Transverse colon (tissue), 4 donors: ENCODE data around the gene CTNNAL1. TPM values are rescaled to one million over a fixed set of nuclear protein-coding genes. Genes with fewer than 3 reads are reported as not detected.

ENCODE experiments used
- DNase-seq: peaks from one replicate; pipeline ENCODE4 v3.0.0-alpha.2; 2019
- H3K27ac ChIP-seq, 4 donors: fragments of 200-600 bp; sonication (generic); 2 replicates each; pipeline ENCODE4 v1.5.1; 2016 to 2018; ENCODE audit warnings: inconsistent platforms in 4 of 4
- H3K27me3 ChIP-seq: fragments of 200-600 bp; sonication (generic); 2 replicates; pipeline ENCODE4 v1.5.1; 2017; ENCODE audit warnings: inconsistent platforms
- H3K36me3 ChIP-seq, 4 donors: fragments of 200-600 bp; sonication (generic); 2 replicates each; pipeline ENCODE4 v1.5.1; 2017 to 2019; ENCODE audit warnings: inconsistent platforms in 4 of 4
- H3K4me1 ChIP-seq, 4 donors: fragments of 200-600 bp; sonication (generic); 2 replicates each; pipeline ENCODE4 v1.5.1; 2017 to 2020; ENCODE audit warnings: inconsistent platforms in 4 of 4
- H3K4me3 ChIP-seq, 4 donors: fragments of 200-600 bp; sonication (generic); 1 replicate in 1 of 4; 2 replicates in 3 of 4; pipeline versions ENCODE4 v1.5.1 to v1.6.1; 2017 to 2019; ENCODE audit warnings: inconsistent platforms in 4 of 4
- H3K9me3 ChIP-seq, 2 donors: fragments of 200-600 bp; sonication (generic); 2 replicates each; pipeline ENCODE4 v1.5.1; 2017 to 2019; ENCODE audit warnings: inconsistent platforms in 2 of 2
- CTCF ChIP-seq, 5 experiments: fragments of 200-600 bp in 3 of 5; fragments of 450-650 bp in 2 of 5; sonication (generic) in 3 of 5; IDR thresholded peaks; 1 replicate in 2 of 5; 2 replicates in 3 of 5; pipeline ENCODE4 v1.5.1; 2016 to 2017; ENCODE audit warnings: antibody characterized with exemption in 5 of 5, inconsistent platforms in 3 of 5, mild to moderate bottlenecking in 2 of 5, moderate library complexity in 1 of 5
- EP300 ChIP-seq: sonication (generic); formaldehyde crosslinking; IDR thresholded peaks from one replicate; pipeline ENCODE4 v1.6.1; 2017; ENCODE audit warnings: antibody characterized with exemption, low read depth
- POLR2A ChIP-seq: fragments of 450-650 bp; IDR thresholded peaks from one replicate; pipeline ENCODE4 v1.6.1; 2016; ENCODE audit warnings: antibody characterized with exemption, mild to moderate bottlenecking, moderate library complexity
- POLR2AphosphoS5 ChIP-seq, 3 donors: sonication (generic); formaldehyde crosslinking; IDR thresholded peaks; one replicate each; pipeline ENCODE4 v1.6.1; 2016; ENCODE audit warnings: antibody characterized with exemption in 3 of 3
- WGBS, 2 donors: methylation state at CpG; one replicate each; pipeline ENCODE4 v1.1.5; 2018; ENCODE audit warnings: low coverage in 1 of 2; 5-methylcytosine and 5-hydroxymethylcytosine counted together
- in situ Hi-C, 4 donors: fragments of 200-750 bp; cut with MboI; loops; one replicate each; pipeline versions ENCODE4 v1.15.0 to v1.15.1; 2017; ENCODE audit warnings: low sequenced_read_pairs in 3 of 4, low pct_ligation_motif_present in 1 of 4, low pct_unique_long_range_greater_than_20kb in 1 of 4
- intact Hi-C: fragments of 100-400 bp; cut with DNase I; formaldehyde crosslinking; loops from one replicate; pipeline ENCODE4 v1.15.1; 2023; ENCODE audit warnings: low total_unique reads
- total RNA-seq, 4 donors: library from RNA; depleted of rRNA; stranded (reverse); fragments of >200 nt; gene quantifications; one replicate each; pipeline ENCODE4 v1.1.0, GENCODE V29; 2016

The CTNNAL1 gene
- total RNA-seq, 4 donors from 2014 or later: 6.0 to 12.1 (median 8.1) TPM

- TF ChIP-seq POLR2A (no peak), POLR2AphosphoS5 (IDR thresholded peaks at IDR 0.05) (peak in 2 of 3 donors; percentile 17 to 21), CTCF (IDR thresholded peaks at IDR 0.05) (no peak)
These were observed 78.9 kb downstream of the CTNNAL1 start, which contains the start of gene ABITRAM for GRCh38 chr9:108934323-108934893. Gene ABITRAM (plus strand): TSS chr9:108934400. CDS start chr9:108934487, 87 bp downstream.

GRCh38 chr9:108933718-108934322, 79.5 kb downstream of the CTNNAL1 start, which contains the start of gene ELP1:
Gene ELP1 (minus strand): TSS chr9:108934124. CDS start chr9:108931146, 2,978 bp downstream.
- Histone ChIP-seq H3K4me3 (peak within 1 kb of the TSS; percentile 73 to 83 (median 75)), H3K9me3 (no peaks in the 10 kb centered on the region), H3K27me3 (no peaks in the 10 kb centered on the region), H3K36me3 (peaks cover 0 to 9% (median 2%) of the 10 kb centered on the region in 4 donors), H3K27ac (peak within 1 kb of the TSS; percentile 89 to 94 (median 92)), H3K4me1 (peaks cover 8 to 21% (median 18%) of the 10 kb centered on the region in 4 donors)
- intact Hi-C loops (loop anchor here (10.0 kb wide), 1 partner anchor 381 kb away; no protein-coding TSS in a partner anchor), in situ Hi-C loops (no loop called here)
- TF ChIP-seq CTCF (IDR thresholded peaks at IDR 0.05) (peak in 2 of 5 experiments; percentile 18 to 42), POLR2A (peak; percentile 66), POLR2AphosphoS5 (IDR thresholded peaks at IDR 0.05) (peak; percentile 81 to 86 (median 86)), EP300 (no peak)
- WGBS, 2 donors: 1% methylated on average over 20 of the region's 48 CpGs; no CpG with 5 or more reads in 1 of the 2 donors
- peak; percentile 95 for DNase-seq

More at GRCh38 chr9:108934323-108934893, 78.9 kb downstream of the CTNNAL1 start, which contains the start of gene ABITRAM:
- WGBS, 2 donors: 0% methylated on average over 2 to 46 of the region's 47 CpGs
- Histone ChIP-seq H3K36me3 (peaks cover 0 to 3% (median under 1%) of the 10 kb centered on the region in 4 donors), H3K27me3 (no peaks in the 10 kb centered on the region), H3K9me3 (no peaks in the 10 kb centered on the region), H3K4me1 (peaks cover 8 to 21% (median 18%) of the 10 kb centered on the region in 4 donors), H3K27ac (peak within 1 kb of the TSS; percentile 89 to 94 (median 92)), H3K4me3 (peak within 1 kb of the TSS; percentile 73 to 83 (median 75))
- in situ Hi-C loops (no loop called here), intact Hi-C loops (loop anchor here (10.0 kb wide), 1 partner anchor 380 kb away; no protein-coding TSS in a partner anchor)
- peak; percentile 76 for DNase-seq

DNA sequence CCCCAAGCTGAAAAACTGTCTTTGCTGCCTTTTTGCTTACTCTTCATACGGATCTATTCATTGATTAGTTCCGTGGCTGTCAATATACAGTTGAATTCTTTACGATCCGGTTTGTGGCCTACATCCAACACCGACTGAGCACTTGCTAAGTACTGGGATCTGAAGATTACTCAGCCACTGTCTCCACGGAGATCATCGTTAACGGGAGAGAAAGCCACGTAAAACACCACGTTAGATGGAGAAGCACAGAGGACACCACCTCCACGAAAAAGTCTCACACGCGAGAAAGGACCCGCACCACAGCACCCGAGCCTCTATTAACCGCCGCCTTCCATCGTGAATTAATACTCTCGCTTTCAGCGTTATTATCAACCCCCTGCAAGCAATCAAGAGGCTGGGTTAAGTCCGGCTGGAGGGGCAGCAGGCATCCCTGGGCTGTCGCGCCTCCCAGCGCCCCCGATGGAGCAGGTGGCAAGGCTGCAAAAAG, 80.0 kb downstream of the CTNNAL1 start:
- Histone ChIP-seq H3K36me3 (peaks cover 0 to 10% (median 4%) of the 10 kb centered on the region in 4 donors), H3K9me3 (no peaks in the 10 kb centered on the region), H3K27me3 (no peaks in the 10 kb centered on the region), H3K27ac (peak overlapping the region; percentile 89 to 94 (median 92)), H3K4me1 (peaks cover 8 to 21% (median 18%) of the 10 kb centered on the region in 4 donors), H3K4me3 (peak overlapping the region; percentile 73 to 83 (median 75))
- intact Hi-C loops: loop anchor here (10.0 kb wide), 1 partner anchor 382 kb away; no protein-coding TSS in a partner anchor
- in situ Hi-C loops: no loop called here
- TF ChIP-seq EP300 (no peak), POLR2A (no peak), POLR2AphosphoS5 (IDR thresholded peaks at IDR 0.05) (no peak), CTCF (IDR thresholded peaks at IDR 0.05) (no peak)
- peak; percentile 9 for DNase-seq
- 0% methylated on average over 4 to 25 of the region's 25 CpGs for WGBS, 2 donors

DNA sequence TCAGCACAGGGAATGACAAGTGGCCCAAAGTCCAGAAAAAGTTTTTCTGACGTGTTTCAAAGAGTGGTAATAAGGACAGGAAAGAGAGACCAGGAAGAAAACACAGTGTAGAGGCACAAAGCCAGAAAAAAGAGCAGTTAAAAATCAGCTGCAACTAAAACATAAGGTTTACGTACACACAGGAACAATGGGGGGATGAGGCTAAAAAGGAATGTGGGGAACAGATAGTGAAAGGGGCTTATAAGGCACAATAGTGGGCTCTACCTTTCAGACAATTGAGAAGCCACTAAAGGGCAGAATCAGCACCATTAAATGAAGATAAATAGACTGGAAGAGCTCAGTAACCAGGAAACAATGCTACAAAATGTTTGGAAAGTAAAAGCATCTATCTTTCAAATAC, 84.9 kb downstream of the CTNNAL1 start:
- 93 to 100% methylated on average over 2 of the region's 2 CpGs for WGBS, 2 donors
- no peaks in the 10 kb centered on the region for H3K9me3 ChIP-seq
- in situ Hi-C loops (no loop called here), intact Hi-C loops (no loop called here)
- no peak overlapping the region for H3K27ac ChIP-seq
- no peaks in the 10 kb centered on the region for H3K27me3 ChIP-seq
- no peak overlapping the region for H3K4me3 ChIP-seq
- DNase-seq: no peak
- H3K36me3 ChIP-seq: peaks cover 0 to 54% (median 25%) of the 10 kb centered on the region in 4 donors
- H3K4me1 ChIP-seq: peaks cover 8 to 11% (median 10%) of the 10 kb centered on the region in 4 donors
- TF ChIP-seq EP300: no peak
- no peak for TF ChIP-seq CTCF (IDR thresholded peaks at IDR 0.05)
- TF ChIP-seq POLR2AphosphoS5 (IDR thresholded peaks at IDR 0.05): no peak
- TF ChIP-seq POLR2A: no peak
